ENCODE results near the gene RRP1B.
"Not testable (repeated sequence)": the region's sequence is repeated elsewhere in the genome, so short reads cannot be mapped to it uniquely, and the experiment has no call there.

The RRP1B gene

DNA sequence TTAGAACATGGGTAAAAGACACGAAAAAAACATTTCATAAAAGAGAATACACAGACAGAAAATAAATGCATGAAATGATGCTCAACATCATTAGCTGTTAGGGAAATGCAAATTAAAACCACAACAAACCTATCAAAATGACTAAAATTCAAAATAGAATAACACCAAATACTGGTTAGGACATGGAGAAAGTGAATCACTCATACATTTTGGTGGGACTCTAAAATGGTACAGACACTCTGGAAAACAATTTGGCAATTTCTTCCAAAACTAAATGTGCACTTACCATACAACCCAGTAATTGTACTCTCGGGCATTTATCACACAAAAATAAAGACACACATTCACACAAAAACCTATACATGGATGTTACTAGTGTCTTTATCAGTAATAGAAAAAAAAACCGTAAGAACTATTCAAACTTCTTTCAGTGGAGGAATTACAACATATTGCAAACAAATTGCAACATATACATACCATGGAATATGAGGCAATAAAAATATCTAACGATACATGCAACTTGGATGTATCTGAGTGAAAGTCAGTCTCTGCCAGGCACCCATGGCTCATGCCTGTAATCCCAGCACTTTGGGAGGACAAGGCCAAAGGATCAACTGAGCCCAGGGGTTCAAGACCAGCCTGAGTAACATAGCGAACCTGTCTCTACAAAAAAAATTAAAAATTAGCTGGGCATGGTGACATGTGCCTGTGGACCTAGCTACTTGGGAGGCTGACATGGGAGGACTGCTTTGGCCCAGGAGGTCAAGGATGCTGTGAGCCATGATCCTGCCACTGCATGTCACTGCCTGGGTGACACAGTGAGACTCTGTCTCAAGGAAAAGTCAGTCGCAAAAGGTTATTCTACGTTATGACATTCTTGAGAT, 19.6 kb upstream of the RRP1B start:
- DNase-seq (ENCODE audit: low spot score): no peak

DNA sequence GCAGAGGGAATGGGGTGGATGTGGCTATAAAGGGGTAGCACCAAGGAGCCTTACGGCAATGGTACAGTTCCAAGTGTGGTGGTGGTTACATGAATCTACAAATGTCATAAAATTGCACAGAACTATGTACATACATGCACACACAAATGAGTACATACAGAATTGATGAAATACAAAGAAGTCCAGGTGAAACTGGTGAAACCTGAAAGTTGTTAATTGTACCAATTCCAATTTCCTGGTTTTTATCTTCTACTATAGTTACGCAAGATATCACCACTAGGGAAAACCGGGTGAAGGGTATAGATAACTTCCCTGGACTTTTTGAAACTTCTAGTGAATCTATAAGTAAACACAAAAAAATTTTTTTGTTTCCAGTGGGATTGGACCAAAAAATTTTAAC, 19.0 kb upstream of the RRP1B start:
- DNase-seq (ENCODE audit: low spot score): no peak

DNA sequence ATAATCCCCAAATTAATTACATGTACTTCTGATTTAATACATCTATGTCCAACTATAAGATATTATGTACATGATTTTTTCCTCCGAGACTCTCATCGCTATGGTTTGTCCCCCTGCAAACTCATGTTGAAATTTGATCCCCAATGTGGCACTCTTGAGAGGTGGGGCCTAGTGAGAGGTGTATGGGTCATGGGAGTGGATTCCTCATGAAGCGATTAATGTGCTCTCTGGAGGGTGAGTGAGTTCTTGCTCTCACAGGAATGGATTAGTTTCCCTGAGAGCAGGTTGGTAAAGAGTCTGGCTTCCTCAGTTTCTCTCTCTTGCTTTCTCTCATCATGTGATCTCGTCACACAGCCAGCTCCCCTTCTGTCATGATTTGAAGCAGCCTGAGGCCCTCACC, 16.2 kb upstream of the RRP1B start:
- DNase-seq (ENCODE audit: low spot score): no peak

DNA sequence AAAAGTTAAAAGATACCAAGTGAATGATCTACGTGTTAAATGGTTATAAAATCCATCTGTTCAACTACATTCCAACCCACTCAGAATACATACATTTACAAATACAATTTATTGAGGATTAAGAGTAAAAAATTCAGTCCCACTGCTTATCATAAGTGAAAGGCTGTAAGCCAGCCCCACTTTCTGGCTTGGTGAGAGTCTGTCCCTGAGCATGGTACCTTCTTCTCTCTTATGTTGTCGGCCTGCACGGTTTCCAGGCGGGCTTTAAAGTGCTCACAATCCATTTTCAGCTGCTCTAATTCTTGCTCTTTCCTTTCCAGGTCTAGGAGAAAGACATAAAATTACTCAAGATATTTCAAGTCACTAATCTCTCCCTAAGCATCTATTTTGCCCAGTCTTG, 15.3 kb upstream of the RRP1B start:
- no peak for DNase-seq (ENCODE audit: low spot score)

DNA sequence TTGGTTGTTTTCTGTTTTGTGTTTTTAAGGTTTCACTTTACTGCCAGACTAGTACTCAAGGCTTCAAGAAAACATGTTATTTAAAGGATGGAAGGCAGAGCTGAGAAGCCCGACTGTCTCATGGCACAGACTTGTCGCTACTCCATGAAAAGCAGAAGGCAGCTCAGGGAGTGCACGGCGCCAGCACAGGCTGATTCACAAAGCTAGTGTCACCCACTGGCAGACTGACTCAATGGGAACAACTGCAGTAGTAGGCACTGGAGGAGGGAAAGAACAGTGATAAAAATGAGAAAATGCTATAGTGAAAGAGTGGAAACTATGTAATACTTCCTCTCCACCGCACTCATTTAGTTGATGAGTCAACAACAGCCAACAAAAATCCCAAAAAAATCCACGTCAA, 14.8 kb upstream of the RRP1B start:
- DNase-seq (ENCODE audit: low spot score): no peak

DNA sequence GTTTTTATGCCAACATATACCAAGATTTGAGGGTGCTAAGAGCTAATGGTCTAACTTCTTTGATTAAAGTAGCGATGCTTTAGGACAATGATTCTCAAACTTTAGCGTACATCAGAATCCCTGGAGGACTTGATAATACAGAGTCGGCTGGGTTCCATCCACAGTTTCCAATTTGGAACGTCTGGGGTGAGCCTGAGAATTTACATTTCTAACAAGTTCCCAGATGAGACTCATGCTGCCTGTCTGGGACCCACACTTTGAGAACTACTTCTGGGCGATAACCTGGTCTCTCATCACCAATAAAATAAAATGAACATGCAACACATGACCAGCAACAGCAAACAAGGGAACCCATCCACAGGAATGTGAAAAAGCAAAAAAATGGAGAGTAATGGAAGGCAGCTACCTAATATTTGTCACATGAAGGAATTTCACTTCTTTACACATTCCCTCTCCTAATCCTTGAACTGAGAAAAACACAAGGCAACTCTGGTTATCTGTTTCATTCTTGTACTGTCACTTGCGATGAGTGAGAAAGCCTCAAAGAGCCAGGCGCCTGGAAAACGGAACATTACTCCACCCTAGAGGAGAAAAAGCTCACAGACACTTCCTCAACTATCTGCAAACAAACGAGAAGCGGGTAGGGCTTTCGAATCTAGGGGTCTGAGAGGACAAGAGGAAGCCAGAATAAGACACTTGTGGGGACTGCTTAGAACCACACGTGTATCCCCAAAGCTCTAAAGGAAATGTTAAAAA, 14.0 kb upstream of the RRP1B start:
- DNase-seq (ENCODE audit: low spot score): no peak

DNA sequence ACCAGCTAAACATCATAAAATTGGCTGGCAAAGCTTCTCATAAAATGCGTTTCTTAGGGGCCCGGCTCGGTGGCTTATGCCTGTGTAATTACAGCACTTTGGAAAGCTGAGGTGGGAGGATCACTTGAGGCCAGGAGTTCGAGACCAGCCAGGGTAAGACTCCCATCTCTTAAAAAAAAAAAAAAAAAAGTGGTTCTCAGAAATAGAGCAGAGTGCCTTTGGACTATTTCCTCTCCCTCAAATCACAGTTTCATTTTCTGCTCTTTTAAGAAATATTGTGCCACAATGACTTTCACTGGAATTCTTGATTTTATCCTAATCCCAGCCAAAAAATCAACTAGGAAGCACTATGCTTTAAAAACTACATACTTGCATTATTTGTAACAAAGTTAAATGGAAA, 13.4 kb upstream of the RRP1B start:
- no peak for DNase-seq (ENCODE audit: low spot score)

DNA sequence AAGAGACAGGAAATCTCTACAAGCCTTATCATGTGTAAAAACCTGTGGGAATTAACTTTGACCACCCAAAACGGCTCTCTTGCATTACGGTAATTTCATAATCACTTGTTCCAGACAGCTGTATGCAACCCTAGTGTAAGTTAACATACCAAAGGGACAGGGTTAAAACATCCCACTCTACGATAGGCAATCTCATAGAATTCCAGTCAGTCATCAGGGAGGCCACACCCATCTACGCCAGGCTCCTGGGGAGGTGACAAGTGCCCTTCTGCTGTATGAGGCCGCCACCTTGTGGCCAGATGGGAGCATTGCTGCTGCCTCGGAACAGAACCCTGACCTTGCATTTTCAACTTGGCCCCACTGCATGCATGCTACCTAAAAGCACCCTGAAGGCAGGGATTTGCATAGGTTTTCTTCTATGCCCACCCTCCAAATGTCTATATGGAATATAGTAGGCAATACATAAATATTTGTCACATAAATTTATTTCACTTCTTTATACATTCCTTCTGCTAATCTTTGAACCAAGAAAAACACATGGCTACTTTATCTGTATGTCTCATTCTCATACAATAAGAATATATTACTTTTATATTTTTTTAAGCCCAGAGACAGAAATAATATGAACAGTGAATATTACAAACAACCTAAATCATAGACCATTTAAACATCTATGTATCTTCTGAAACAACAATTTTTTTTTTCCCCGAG, 12.7 kb upstream of the RRP1B start:
- DNase-seq (ENCODE audit: low spot score): peak; percentile 90

DNA sequence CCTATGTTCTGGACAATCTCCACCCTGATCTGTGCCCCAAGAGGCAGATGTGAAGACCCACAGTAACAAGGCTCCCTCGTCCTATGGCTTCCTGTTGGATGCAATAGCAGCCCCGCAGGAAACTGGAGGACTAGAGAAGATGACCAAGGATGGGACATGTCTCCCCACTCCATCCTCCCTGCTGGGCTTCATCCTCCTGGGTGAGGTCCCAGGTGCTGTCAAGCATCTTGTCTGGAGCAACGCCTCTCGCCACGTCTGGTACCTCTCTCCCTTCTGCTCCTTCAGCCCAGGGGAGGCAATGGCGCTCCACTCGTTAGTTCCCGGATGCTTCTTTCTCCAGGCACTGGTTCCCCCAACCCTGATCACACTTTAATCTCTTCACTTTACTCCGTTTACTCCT, 11.2 kb upstream of the RRP1B start:
- DNase-seq (ENCODE audit: low spot score): no peak

DNA sequence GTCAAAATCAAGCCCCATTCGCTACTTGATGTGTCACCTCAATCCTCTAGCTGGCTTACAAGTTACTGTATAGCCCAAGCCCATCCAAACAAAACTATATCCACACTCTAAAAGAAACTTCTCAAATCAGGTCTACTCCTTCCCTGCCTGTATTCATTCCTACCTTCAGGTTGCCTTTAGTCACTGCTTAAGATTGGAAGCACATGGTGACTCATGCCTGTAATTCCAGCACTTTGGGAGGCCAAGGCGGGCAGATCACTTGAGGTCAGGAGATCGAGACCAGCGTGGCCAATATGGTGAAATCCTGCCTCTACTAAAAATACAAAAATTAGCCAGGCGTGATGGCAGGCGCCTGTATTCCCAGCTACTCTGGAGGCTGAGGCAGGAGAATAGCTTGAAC, 7.4 kb upstream of the RRP1B start:
- DNase-seq (ENCODE audit: low spot score): not testable (repeated sequence)

DNA sequence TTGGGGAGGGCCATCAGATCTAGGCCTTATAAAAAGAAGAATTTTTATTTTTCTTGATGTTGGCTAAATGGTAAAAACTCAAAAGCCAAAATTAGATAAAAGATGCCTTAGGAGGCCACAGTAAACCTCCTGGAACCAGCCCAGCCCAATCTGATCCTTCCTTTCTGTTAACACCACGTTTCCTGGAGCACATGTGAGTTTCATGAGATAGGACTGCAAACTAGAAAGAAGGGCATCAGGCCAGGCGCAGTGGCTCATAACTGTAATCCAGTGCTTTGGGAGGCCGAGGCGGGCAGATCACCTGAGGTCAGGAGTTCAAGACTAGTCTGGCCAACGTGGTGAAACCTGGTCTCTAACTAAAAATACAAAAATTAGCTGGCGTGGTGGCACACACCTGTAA, 6.7 kb upstream of the RRP1B start:
- DNase-seq (ENCODE audit: low spot score): no peak

DNA sequence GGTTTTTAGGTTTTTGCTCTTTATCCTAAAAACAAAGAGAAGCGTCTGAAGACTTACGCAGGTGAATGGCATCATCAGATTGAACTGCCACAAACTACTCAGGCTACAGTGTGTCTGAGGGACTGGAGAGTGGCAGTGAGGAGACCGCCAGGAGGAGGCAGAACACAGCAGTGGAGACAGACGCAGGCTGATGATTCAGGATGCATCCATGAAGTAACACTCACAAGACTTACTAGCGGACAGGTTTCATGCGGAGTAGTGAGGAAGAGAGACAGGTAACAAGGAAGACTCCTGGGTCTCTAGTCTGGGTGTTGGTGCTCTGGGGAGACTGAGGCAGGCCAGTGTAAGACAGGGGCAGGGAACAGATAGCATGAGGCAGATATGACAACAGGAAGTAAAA, 5.7 kb upstream of the RRP1B start:
- no peak for DNase-seq (ENCODE audit: low spot score)

DNA sequence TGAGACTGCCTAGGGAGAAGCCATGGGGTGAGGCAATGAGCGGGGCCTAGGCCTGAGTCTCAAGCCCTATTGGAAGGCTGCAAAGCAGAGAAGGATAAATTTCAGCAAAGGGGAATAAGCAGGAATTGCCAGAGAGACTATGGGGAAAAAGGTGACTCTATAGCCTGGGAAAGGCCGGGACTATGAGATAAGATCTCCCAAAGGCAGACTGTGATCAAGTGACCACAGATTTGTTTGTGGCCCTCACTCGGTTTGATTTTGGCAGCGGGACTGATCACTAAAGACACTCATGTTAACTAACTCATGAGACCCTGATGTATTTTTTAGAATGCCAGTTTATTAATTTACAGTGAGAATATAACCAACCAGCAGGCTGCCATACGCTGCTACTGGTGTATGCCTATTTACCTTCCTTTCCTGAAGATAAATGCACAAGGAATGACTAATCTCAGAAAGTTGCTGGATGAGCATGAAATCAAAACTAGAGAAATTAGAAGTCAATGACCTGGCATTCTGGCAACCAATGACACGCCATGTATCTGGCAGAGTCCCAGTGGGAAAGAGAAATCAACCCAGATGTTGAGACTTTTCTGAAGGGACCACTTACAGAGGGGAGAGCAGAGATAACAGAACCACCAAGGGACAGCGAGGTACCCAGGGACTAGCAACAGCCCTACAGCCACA, 4.4 kb upstream of the RRP1B start:
- no peak for DNase-seq (ENCODE audit: low spot score)

DNA sequence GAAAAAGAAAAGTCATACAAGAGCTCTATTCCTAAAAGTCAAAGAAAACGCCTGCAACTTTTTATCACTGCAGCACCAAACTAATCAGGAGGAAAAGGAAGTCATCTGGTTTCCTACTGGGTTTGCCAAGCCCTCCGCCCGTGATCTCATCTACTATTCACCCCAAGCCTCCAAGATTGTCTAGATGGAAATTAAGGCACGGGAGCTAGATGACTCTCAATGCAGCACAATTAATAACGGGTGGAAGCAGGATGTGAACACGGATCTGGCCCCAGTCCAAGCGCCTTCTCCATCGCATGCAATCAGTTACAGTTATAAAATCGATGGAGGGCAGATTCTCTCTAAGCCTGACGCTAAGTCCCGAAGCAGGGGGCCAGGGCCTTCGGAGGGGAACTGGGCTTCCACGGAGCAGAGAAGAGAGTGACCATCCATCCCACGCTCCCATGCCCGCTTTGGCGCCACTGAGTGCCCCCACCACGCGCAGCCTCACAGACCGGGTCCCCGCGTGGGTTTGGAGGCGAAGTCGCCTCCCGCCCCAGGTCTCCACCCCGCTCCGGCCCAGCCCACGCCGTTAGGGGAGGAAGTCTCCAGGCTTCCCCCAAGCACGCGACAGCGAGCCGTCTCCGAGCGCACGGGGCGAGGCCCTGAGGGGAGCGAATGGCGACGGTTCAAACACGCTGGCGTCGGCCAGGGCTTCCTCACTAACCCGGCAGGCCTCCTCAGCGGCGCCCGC, 1.8 kb upstream of the RRP1B start:
- no peak for DNase-seq (ENCODE audit: low spot score)

DNA sequence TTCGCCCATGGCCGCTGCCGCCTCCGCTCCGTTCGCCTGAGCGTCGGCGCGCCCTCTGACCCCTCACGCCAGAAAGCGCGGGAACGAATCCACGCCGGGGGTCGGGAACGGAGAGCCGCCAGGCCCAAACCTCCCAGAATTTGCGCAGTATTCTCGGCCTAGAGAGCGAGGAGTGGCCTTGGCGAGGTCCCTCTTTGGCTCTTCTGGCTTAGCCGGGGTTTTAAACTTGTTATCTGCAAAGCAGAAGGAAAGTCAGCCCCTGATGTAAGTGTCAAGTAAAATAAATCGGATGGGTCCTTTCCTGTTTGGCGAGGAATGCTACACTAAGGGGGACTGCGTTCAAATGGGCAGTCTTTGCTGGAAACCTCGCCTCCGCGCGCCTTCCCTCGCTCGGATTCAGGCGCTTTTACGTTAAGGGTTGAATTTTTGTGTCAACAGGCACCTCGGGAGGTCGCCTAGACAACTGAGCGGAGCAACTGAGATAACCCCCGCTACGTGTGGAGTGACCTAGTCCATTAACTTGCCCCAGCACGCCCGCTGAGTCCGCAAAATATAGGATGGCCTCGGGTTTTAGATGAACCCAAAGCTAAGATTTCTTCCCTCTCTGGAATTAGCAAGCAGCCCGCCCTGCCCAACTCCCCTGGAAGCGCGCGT, 1.1 kb upstream of the RRP1B start:
- no peak for DNase-seq (ENCODE audit: low spot score)

DNA sequence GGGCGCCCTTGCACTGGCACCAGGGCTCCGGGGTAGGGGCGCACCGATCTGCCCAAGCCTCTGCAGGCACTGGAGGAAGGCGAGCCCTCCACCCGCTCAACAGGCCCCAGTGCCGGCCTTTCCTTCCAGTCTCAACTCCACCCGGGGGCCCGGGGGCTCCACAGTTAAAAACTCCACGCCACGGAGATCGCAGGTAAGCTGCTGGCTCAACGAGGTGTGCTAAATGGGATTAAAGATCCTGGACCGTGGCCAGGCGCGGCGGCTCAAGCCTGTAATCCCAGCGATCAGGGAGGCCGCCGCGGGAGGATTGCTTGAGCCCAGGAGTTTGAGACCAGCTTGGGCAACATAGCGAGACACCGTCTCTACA, 608 bp upstream of the RRP1B start:
- DNase-seq (ENCODE audit: low spot score): no peak

DNA sequence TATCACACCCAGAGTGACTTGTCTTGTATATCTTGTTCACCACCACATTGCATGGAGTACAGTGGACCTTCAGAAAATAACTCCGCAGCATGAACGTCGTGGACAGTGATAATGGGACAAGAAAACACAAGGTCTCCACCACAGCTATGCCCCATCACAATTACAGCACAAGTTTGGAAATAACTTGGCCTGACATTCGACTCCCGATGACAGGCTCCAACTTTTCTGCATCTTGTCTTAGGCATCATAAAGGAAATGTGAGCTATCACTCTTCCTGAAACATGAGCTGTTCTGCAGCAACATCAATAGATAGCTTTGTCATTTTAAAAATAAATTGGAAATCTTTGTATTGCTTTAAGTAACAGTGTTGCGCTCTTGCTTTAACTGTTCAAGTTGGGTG, 2.9 kb downstream of the RRP1B start:
- DNase-seq (ENCODE audit: low spot score): no peak

DNA sequence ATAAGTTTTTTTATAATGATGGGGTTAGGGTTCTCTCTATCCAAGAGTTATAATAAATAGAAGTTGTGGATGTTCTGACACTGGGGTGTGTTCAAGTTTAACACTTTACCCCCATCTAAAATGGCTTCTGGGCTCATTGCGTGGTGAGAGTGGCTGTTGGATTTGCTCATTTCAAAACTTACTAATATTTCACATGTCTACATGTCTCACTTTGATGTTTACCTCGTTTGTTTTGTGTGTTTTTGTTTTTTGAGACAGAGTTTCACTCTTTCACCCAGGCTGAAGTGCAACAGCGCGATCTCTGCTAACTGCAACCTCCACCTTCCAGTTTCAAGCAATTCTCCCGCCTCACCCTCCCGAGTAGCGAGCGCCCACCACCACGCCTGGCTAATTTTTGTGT, 3.7 kb downstream of the RRP1B start:
- DNase-seq (ENCODE audit: low spot score): no peak

DNA sequence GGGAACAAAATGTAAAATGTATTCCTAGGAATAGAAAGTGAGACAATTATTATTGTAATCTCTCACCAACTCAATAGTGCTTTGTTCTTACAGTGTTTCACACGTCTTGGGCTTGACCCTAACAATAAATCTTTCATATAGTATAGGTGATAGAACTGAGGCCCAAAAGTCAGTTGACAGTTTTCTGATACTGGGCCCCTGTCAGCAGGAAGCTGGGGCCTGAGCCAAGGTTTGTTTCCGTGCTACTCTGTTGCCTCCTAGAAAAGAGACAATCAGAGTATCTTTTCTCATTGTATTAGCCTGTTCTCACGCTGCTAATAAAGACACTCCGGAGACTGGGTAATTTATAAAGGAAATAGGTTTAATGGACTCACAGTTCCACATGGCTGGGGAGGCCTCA, 5.0 kb downstream of the RRP1B start:
- no peak for DNase-seq (ENCODE audit: low spot score)

DNA sequence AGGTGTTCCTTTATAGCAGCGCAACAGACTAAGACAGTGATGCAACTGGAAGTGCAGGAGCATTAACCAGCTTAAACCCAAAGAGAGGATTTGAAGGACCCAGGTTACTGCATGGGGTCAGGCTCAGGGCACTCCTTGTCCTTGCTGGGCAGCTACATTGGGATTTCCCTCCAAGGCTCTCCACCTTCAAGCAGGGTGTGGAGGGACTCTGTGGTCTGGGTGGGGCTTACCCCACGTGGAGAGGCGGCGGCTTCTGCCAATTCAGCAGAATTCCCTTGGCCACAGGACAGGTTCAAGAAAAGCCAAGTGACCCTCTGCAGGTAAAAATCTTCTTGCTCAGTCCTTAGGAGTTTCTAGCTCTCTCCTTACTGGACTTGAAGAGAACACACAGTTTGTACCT, 6.5 kb downstream of the RRP1B start:
- no peak for DNase-seq (ENCODE audit: low spot score)

DNA sequence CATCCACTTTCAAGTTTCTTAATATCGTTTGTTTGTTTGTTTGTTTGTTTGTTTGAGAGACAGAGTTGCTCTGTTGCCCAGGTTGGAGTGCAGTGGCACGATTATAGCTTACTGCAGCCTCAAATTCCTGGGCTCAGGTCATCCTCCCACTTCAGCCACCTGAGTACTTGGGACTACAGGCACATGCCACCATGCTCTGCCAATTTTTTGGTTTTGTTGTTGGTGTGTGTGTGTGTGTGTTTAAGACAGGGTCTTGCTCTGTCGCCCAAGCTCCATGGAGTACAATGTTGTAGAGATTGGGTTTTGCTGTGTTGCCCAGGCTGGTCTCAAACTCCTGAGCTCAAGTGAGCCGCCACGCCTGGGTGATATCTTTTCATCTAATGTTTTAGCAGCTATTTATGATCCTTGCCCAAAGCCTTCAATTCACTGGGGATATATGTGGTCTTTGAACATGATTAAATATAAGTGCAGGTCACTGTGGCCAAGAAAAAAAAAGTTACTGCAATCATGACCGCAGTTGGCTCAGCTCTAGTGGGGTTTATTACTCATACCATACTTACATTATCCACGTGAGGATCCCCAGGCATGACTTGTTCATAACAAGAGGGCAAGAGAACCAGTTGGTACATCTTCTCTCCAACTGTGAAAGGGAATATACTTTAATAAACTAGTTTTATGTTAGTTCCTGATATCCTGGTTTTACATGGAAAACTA, 8.0 kb downstream of the RRP1B start:
- DNase-seq (ENCODE audit: low spot score): no peak
